Stimulated activated CD4-positive, alpha-beta T cell treated with anti-CD3 and anti-CD28 coated beads, Interleukin-4, amount 100 ng/mL, for 24 hours (primary cell): ENCODE results near the gene PCDHGA12.
"Not testable (repeated sequence)": the region's sequence is repeated elsewhere in the genome, so short reads cannot be mapped to it uniquely, and the experiment has no call there.

ENCODE experiments used
- DNase-seq: peaks from one replicate; pipeline ENCODE4 v3.0.0-alpha.2; 2020

PCDHGA12 gene

GRCh38 chr5:141430332-141431113, at the start of gene PCDHGA12:
PCDHGA12 (plus strand) TSS chr5:141430507; CDS start chr5:141430760, 253 bp downstream.
- no peak for DNase-seq

- DNase-seq, result no peak
These were observed 47.6 kb upstream of the PCDHGA12 start, which contains the start of gene PCDHGA7 for GRCh38 chr5:141382469-141383294. PCDHGA7 (plus strand) TSS chr5:141382742; CDS start chr5:141382900, 158 bp downstream.

DNA sequence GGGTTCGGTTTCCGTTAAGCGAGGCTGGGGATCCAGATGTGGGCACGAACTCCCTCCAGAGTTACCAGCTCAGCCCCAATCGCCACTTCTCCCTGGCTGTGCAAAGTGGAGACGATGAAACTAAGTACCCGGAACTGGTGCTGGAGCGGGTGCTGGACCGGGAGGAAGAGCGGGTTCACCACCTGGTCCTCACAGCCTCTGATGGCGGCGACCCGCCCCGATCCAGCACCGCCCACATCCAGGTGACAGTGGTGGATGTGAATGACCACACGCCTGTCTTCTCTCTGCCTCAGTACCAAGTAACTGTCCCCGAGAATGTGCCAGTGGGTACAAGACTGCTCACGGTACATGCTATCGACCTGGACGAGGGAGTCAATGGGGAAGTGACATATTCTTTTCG, 47.0 kb upstream of the PCDHGA12 start:
- no peak for DNase-seq

- DNase-seq, result no peak
These were observed 45.6 kb upstream of the PCDHGA12 start for GRCh38 chr5:141384471-141385267.

GRCh38 chr5:141387557-141388311, 42.6 kb upstream of the PCDHGA12 start, which contains the start of gene PCDHGB4:
PCDHGB4 (plus strand) TSS chr5:141387698; CDS start chr5:141387885, 187 bp downstream.
- DNase-seq, result not testable (repeated sequence)

DNA sequence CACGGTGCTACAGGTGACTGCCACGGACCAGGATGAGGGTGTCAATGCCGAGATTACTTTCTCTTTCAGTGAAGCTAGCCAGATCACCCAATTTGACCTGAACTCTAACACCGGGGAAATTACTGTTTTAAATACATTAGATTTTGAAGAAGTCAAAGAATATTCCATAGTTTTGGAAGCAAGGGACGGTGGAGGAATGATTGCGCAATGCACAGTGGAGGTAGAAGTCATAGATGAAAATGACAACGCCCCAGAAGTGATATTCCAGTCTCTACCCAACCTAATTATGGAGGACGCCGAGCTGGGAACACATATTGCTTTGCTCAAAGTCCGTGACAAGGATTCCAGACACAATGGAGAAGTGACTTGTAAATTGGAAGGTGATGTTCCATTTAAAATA, 41.6 kb upstream of the PCDHGA12 start:
- DNase-seq, result no peak

DNA sequence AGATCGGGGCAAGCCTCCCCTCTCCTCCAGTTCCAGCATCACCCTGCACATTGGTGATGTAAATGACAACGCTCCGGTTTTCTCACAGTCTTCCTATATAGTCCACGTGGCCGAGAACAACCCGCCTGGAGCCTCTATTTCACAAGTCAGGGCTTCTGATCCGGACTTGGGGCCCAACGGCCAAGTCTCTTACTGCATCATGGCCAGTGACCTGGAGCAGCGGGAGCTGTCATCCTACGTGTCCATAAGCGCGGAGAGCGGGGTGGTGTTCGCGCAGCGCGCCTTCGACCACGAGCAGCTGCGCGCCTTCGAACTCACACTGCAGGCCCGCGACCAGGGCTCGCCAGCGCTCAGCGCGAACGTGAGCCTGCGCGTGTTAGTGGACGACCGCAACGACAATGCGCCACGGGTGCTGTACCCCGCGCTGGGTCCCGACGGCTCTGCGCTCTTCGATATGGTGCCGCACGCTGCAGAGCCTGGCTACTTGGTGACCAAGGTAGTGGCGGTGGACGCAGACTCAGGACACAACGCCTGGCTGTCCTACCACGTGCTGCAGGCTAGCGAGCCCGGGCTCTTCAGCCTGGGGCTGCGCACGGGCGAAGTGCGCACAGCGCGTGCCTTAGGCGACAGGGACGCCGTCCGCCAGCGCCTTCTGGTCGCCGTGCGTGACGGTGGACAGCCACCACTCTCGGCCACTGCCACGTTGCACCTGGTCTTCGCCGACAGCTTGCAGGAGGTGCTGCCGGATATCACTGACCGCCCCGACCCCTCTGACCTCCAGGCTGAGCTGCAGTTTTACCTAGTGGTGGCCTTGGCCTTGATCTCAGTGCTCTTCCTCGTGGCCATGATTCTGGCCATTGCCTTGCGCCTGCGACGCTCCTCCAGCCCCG, 40.9 kb upstream of the PCDHGA12 start:
- no peak for DNase-seq

GRCh38 chr5:141392429-141393198, 37.7 kb upstream of the PCDHGA12 start, which contains the start of gene PCDHGA8:
PCDHGA8 (plus strand) TSS chr5:141392633; CDS start chr5:141392814, 181 bp downstream.
- DNase-seq, result no peak

- DNase-seq, result no peak
These were observed 37.0 kb upstream of the PCDHGA12 start for GRCh38 chr5:141393267-141393666.

DNA sequence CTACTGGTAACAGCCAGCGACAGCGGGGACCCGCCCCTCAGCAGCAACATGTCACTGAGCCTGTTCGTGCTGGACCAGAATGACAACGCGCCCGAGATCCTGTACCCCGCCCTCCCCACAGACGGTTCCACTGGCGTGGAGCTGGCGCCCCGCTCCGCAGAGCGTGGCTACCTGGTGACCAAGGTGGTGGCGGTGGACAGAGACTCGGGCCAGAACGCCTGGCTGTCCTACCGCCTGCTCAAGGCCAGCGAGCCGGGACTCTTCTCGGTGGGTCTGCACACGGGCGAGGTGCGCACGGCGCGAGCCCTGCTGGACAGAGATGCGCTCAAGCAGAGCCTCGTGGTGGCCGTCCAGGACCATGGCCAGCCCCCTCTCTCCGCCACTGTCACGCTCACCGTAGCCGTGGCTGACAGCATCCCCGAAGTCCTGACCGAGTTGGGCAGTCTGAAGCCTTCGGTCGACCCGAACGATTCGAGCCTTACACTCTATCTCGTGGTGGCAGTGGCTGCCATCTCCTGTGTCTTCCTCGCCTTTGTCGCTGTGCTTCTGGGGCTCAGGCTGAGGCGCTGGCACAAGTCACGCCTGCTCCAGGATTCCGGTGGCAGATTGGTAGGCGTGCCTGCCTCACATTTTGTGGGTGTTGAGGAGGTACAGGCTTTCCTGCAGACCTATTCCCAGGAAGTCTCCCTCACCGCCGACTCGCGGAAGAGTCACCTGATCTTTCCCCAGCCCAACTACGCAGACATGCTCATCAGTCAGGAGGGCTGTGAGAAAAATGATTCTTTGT, 35.7 kb upstream of the PCDHGA12 start:
- DNase-seq, result not testable (repeated sequence)

GRCh38 chr5:141397756-141398551, 32.4 kb upstream of the PCDHGA12 start, which contains the start of gene PCDHGB5:
PCDHGB5 (plus strand) TSS chr5:141397947; CDS start chr5:141398128, 181 bp downstream.
- DNase-seq, result peak; percentile 26

GRCh38 chr5:141398608-141399007, 31.7 kb upstream of the PCDHGA12 start:
- DNase-seq, result no peak

DNA sequence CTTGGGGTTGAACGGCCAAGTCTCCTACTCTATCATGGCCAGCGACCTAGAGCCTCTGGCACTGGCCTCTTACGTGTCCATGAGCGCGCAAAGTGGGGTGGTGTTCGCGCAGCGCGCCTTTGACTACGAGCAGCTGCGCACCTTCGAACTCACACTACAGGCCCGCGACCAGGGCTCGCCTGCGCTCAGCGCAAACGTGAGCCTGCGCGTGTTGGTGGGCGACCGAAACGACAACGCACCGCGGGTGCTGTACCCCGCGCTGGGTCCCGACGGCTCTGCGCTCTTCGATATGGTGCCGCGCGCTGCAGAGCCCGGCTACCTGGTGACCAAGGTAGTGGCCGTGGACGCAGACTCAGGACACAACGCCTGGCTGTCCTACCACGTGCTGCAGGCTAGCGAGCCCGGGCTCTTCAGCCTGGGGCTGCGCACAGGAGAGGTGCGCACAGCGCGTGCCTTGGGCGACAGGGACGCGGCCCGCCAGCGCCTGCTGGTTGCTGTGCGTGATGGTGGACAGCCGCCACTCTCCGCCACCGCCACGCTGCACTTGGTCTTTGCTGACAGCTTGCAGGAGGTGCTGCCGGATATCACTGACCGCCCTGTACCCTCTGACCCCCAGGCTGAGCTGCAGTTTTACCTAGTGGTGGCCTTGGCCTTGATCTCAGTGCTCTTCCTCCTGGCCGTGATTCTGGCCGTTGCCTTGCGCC, 30.6 kb upstream of the PCDHGA12 start:
- DNase-seq, result no peak

DNA sequence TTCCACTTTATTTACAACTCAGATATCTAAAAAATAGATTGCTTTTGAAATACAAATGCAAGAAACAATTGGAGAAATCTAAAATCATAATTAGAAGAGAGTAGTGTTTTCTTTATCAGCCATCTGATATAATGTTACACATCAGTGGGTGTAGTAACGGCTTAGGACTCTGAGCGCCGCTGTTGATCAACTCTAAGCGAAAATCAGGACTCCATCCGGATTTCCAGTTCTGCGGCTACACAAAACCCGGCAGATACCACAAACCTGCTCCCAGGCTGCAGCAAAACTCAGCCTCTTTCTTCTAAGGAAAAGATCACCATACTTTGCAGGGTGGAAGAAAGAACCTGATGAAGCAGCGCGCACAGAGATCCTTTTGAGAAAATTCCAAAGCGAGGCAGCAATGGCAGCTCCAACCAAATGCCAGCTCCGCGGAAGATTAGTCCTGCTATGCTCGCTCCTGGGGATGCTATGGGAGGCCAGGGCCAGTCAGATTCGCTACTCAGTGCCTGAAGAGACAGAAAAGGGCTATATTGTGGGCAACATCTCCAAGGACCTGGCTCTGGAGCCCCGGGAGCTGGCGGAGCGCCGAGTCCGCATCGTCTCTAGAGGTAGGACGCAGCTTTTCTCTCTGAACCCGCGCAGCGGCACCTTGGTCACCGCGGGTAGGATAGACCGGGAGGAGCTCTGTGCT, 27.6 kb upstream of the PCDHGA12 start, which contains the start of gene PCDHGA9:
Gene PCDHGA9, plus strand, starts transcription at position 226 of the 691 bp plus-strand sequence. Its CDS starts 175 bp downstream, at position 401.
- DNase-seq, result no peak

- no peak for DNase-seq
These were observed 26.9 kb upstream of the PCDHGA12 start for GRCh38 chr5:141403387-141403786.

- peak; percentile 31 for DNase-seq
These were observed 22.4 kb upstream of the PCDHGA12 start, which contains the start of gene PCDHGB6 for GRCh38 chr5:141407790-141408505. PCDHGB6 (plus strand) TSS chr5:141408021; CDS start chr5:141408203, 182 bp downstream.
